Activated CD8-positive, alpha-beta memory T cell treated with anti-CD3 and anti-CD28 coated beads for 36 hours (primary cell): Measurements from ENCODE around the gene LCE3A. TPM values are rescaled to one million over a fixed set of nuclear protein-coding genes. Genes with fewer than 3 reads are reported as not detected.
"Not testable (repeated sequence)": the region's sequence is repeated elsewhere in the genome, so short reads cannot be mapped to it uniquely, and the experiment has no call there.

Source experiments
- CTCF ChIA-PET: fragments of 350-600 bp; sonication (Branson Sonifier 250); formaldehyde crosslinking; loops from one replicate; lab custom pipeline; 2021; ENCODE audit warnings: antibody characterized with exemption; lab: Charles Lee
- POLR2A ChIA-PET: fragments of 350-600 bp; sonication (Branson Sonifier 250); formaldehyde crosslinking; loops from one replicate; lab custom pipeline; 2021; ENCODE audit warnings: antibody characterized with exemption; lab: Charles Lee
- total RNA-seq, 2 experiments: library from RNA; stranded (reverse); gene quantifications; one replicate each; pipeline ENCODE4 v1.2.3, GENCODE V29; 2021

The LCE3A gene
- total RNA-seq, 2 experiments from 2014 or later: not detected

GRCh38 chr1:152580433-152580832 is 42.5 kb downstream of the LCE3A start, which contains the start of gene LCE3D:
Gene LCE3D (minus strand): TSS chr1:152580516. CDS start chr1:152579936, 580 bp downstream.
- POLR2A ChIA-PET: no interaction called here
- CTCF ChIA-PET: no interaction called here

- CTCF ChIA-PET, POLR2A ChIA-PET: not testable (repeated sequence)
These were observed 43.4 kb downstream of the LCE3A start for GRCh38 chr1:152579526-152579925.

GRCh38 chr1:152577168-152577567 is 45.7 kb downstream of the LCE3A start:
- ChIA-PET POLR2A (no interaction called here), CTCF (no interaction called here)

Other genes starting within 250 kb of the LCE3A start
- not detected for gene CRNN, start 208.8 kb downstream of the LCE3A start, total RNA-seq
- not detected for gene LCE5A, start 112.3 kb downstream of the LCE3A start, total RNA-seq
- not detected for gene CRCT1, start 108.6 kb downstream of the LCE3A start, total RNA-seq
- not detected for gene LCE3E, start 56.3 kb downstream of the LCE3A start, total RNA-seq
- not detected for gene LCE3D, start 42.6 kb downstream of the LCE3A start, total RNA-seq
- not detected for gene LCE3C, start 22.9 kb downstream of the LCE3A start, total RNA-seq
- gene LCE3B, start 9.3 kb downstream of the LCE3A start, total RNA-seq: not detected
- gene LCE2D, start 40.3 kb upstream of the LCE3A start, total RNA-seq: not detected
- gene LCE2C, start 52.2 kb upstream of the LCE3A start, total RNA-seq: not detected
- gene LCE2B, start 63.0 kb upstream of the LCE3A start, total RNA-seq: not detected
- gene LCE2A, start 75.2 kb upstream of the LCE3A start, total RNA-seq: not detected
- not detected for gene LCE4A, start 85.1 kb upstream of the LCE3A start, total RNA-seq
- gene KPRP, start 134.9 kb upstream of the LCE3A start, total RNA-seq: not detected
- not detected for gene LCE1F, start 152.0 kb upstream of the LCE3A start, total RNA-seq
- gene LCE1E, start 163.2 kb upstream of the LCE3A start, total RNA-seq: not detected
- not detected for gene LCE1D, start 173.6 kb upstream of the LCE3A start, total RNA-seq
- not detected for gene LCE1C, start 183.5 kb upstream of the LCE3A start, total RNA-seq
- not detected for gene LCE1B, start 188.9 kb upstream of the LCE3A start, total RNA-seq
- gene LCE1A, start 204.4 kb upstream of the LCE3A start, total RNA-seq: not detected
- gene LCE6A, start 219.8 kb upstream of the LCE3A start, total RNA-seq: not detected
- gene LCE7A, start 236.9 kb upstream of the LCE3A start, total RNA-seq: not detected